ENCODE results near the gene GPANK1. TPM values are rescaled to one million over a fixed set of nuclear protein-coding genes. Genes with fewer than 3 reads are reported as not detected.

Gene GPANK1
- total RNA-seq, 1 experiment from 2014 or later = 18.3 TPM

- no peaks in the 10 kb centered on the region for H3K4me1 ChIP-seq (ENCODE audit: control insufficient read depth, insufficient read depth, low read length)
- no peaks in the 10 kb centered on the region for H3K9me3 ChIP-seq (ENCODE audit: control insufficient read depth, insufficient read depth, low read depth, low read length)
- in situ Hi-C loops (cut with HindIII; ENCODE audit: low pct_unique_long_range_greater_than_20kb, low sequenced_read_pairs) = no loop called here
- DNase-seq (ENCODE audit: low read depth, low spot score) (no peak), ATAC-seq (no peak)
- intact Hi-C loops (cut with micrococcal nuclease; ENCODE audit: unreplicated experiment) = no loop called here
- no peak for TF ChIP-seq POLR2AphosphoS5 (IDR thresholded peaks at IDR 0.05; ENCODE audit: low read depth, low read length)
- TF ChIP-seq TCF7L2 (IDR thresholded peaks at IDR 0.05; ENCODE audit: low read depth, low read length) = no peak
- TF ChIP-seq CTCF (IDR thresholded peaks at IDR 0.05) = no peak
- TF ChIP-seq SIN3A (IDR thresholded peaks at IDR 0.05; ENCODE audit: borderline replicate concordance, insufficient read depth, low read depth, low read length) = no peak
- no peak for TF ChIP-seq REST (IDR thresholded peaks at IDR 0.05; ENCODE audit: insufficient read depth in 1 of 2, low read depth in 2 of 2, low read length in 1 of 2)
- no peak overlapping the region for H3K27ac ChIP-seq (ENCODE audit: low read length)
- ChIA-PET POLR2A (no interaction called here), CTCF (interaction anchor here (0.6 kb wide), 1 partner anchor 11 kb away, joined by 3 read pairs; the partner anchor contains the start of gene ABHD16A)
- BruUV-seq (replicated peaks) = no TSS peak
- H3K4me3 ChIP-seq (ENCODE audit: low read depth in 2 of 2, low read length in 2 of 2) = no peak overlapping the region
- 0 out of 2 replicates have a peak, but pooled peaks cover 5% of the 10 kb centered on the region for H3K36me3 ChIP-seq (ENCODE audit: control insufficient read depth, insufficient read depth, low read length)
- H3K27me3 ChIP-seq (ENCODE audit: control insufficient read depth, insufficient read depth, low read length) = no peaks in the 10 kb centered on the region
Measured at GRCh38 chr6:31692353-31692752, 27.6 kb upstream of the GPANK1 start.

- no peak for DNase-seq (ENCODE audit: low read depth, low spot score)
- in situ Hi-C loops (cut with HindIII; ENCODE audit: low pct_unique_long_range_greater_than_20kb, low sequenced_read_pairs) = no loop called here
- ChIA-PET CTCF (interaction anchor here (0.6 kb wide), 1 partner anchor 12 kb away, joined by 3 read pairs; the partner anchor contains the start of gene ABHD16A), POLR2A (no interaction called here)
- no peak for TF ChIP-seq POLR2AphosphoS5 (IDR thresholded peaks at IDR 0.05; ENCODE audit: low read depth, low read length)
- TF ChIP-seq REST (IDR thresholded peaks at IDR 0.05; ENCODE audit: insufficient read depth in 1 of 2, low read depth in 2 of 2, low read length in 1 of 2) = no peak
- Histone ChIP-seq H3K4me1 (ENCODE audit: control insufficient read depth, insufficient read depth, low read length) (no peaks in the 10 kb centered on the region), H3K36me3 (ENCODE audit: control insufficient read depth, insufficient read depth, low read length) (0 out of 2 replicates have a peak, but pooled peaks cover 5% of the 10 kb centered on the region), H3K4me3 (ENCODE audit: low read depth in 2 of 2, low read length in 2 of 2) (no peak overlapping the region), H3K27me3 (ENCODE audit: control insufficient read depth, insufficient read depth, low read length) (no peaks in the 10 kb centered on the region), H3K9me3 (ENCODE audit: control insufficient read depth, insufficient read depth, low read depth, low read length) (no peaks in the 10 kb centered on the region), H3K27ac (ENCODE audit: low read length) (no peak overlapping the region)
- intact Hi-C loops (cut with micrococcal nuclease; ENCODE audit: unreplicated experiment) = no loop called here
- no TSS peak for BruUV-seq (replicated peaks)
- ATAC-seq = no peak
Measured at GRCh38 chr6:31691564-31692108, 26.8 kb upstream of the GPANK1 start.
